NCI-H2107 treated with DMSO at 0.1 percent for 48 hours (cell line): Measurements from ENCODE around the gene IL3RA.
"Not testable (repeated sequence)": the region's sequence is repeated elsewhere in the genome, so short reads cannot be mapped to it uniquely, and the experiment has no call there.

ENCODE experiments used
- DNase-seq: peaks from one replicate; lab custom pipeline; 2025; ENCODE audit not compliant: unreplicated experiment; lab: John Stamatoyannopoulos, UW

The IL3RA gene

GRCh38 chrX:1336331-1336943 is at the start of gene IL3RA:
IL3RA (plus strand) TSS chrX:1336785; CDS start chrX:1341766, 4,981 bp downstream.
- no peak for DNase-seq

GRCh38 chrX:1289535-1289934 is 47.0 kb upstream of the IL3RA start:
- DNase-seq: no peak

GRCh38 chrX:1291110-1291740 is 45.4 kb upstream of the IL3RA start:
- no peak for DNase-seq

- DNase-seq: no peak
Measured at GRCh38 chrX:1292575-1293290, 43.9 kb upstream of the IL3RA start.

- DNase-seq: no peak
Measured at GRCh38 chrX:1294301-1295067, 42.1 kb upstream of the IL3RA start.

- no peak for DNase-seq
Measured at GRCh38 chrX:1295550-1295949, 41.0 kb upstream of the IL3RA start.

- DNase-seq: not testable (repeated sequence)
Measured at GRCh38 chrX:1297591-1297990, 39.0 kb upstream of the IL3RA start.

GRCh38 chrX:1300449-1300848 is 36.1 kb upstream of the IL3RA start:
- no peak for DNase-seq

GRCh38 chrX:1305411-1305810 is 31.2 kb upstream of the IL3RA start:
- no peak for DNase-seq

- DNase-seq: no peak
Measured at GRCh38 chrX:1306909-1307625, 29.5 kb upstream of the IL3RA start.

GRCh38 chrX:1307626-1308340 is 28.8 kb upstream of the IL3RA start:
- no peak for DNase-seq

- DNase-seq: no peak
Measured at GRCh38 chrX:1308476-1308875, 28.1 kb upstream of the IL3RA start.

GRCh38 chrX:1308917-1309316 is 27.7 kb upstream of the IL3RA start:
- DNase-seq: not testable (repeated sequence)

GRCh38 chrX:1313788-1314187 is 22.8 kb upstream of the IL3RA start:
- no peak for DNase-seq

- no peak for DNase-seq
Measured at GRCh38 chrX:1316527-1316926, 20.1 kb upstream of the IL3RA start.

- no peak for DNase-seq
Measured at GRCh38 chrX:1321674-1322073, 14.9 kb upstream of the IL3RA start.

- DNase-seq: no peak
Measured at GRCh38 chrX:1322393-1322792, 14.2 kb upstream of the IL3RA start.

- DNase-seq: peak; percentile 6
Measured at GRCh38 chrX:1323315-1323714, 13.3 kb upstream of the IL3RA start.

- DNase-seq: no peak
Measured at GRCh38 chrX:1325515-1326116, 11.0 kb upstream of the IL3RA start.
